HUES48 (cell line): ENCODE data around the gene TF.

ENCODE experiments used
- H3K27ac ChIP-seq: one replicate; pipeline ENCODE4 v1.7.0; 2013; ENCODE audit warnings: low read depth, low read length, inconsistent platforms
- H3K27me3 ChIP-seq: 2 replicates; pipeline ENCODE4 v1.6.1; 2013; ENCODE audit warnings: mild to moderate bottlenecking, low read length; ENCODE audit not compliant: control insufficient read depth, insufficient read depth
- H3K36me3 ChIP-seq: 2 replicates; pipeline ENCODE4 v1.6.1; 2013; ENCODE audit warnings: low read length; ENCODE audit not compliant: control insufficient read depth, insufficient read depth
- H3K4me1 ChIP-seq: 2 replicates; pipeline ENCODE4 v1.6.1; 2013; ENCODE audit warnings: mild to moderate bottlenecking, low read length; ENCODE audit not compliant: control insufficient read depth, insufficient read depth
- H3K4me3 ChIP-seq: 2 replicates; pipeline ENCODE4 v1.5.1; 2013; ENCODE audit warnings: mild to moderate bottlenecking, low read depth, low read length
- H3K9ac ChIP-seq: 2 replicates; pipeline ENCODE4 v1.6.1; 2013; ENCODE audit warnings: mild to moderate bottlenecking, low read depth, low read length, moderate library complexity
- H3K9me3 ChIP-seq: 2 replicates; pipeline ENCODE4 v1.6.1; 2013; ENCODE audit warnings: low read length; ENCODE audit not compliant: control insufficient read depth, insufficient read depth

TF gene

DNA sequence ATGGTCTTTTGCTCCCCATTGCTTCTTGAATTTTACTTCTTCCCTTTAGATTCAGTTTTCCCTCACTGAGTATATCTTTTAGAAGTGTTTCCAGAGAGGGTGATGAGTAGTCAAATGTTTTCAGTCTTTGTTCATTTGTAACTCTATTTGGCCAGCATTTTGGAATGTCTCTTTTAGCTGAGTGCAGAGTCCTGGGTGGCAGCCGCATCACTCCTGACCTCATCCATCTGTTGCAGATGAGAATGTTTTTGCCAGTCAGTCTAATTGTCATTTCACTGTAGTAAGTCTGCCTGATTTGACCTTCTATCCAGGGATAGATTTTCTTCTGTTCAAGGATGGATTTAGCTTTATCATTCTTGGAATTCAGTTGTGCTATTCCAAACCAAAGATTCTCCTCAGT, 66.7 kb downstream of the TF start:
- Histone ChIP-seq H3K9ac (no peak overlapping the region), H3K9me3 (no peaks in the 10 kb centered on the region), H3K27me3 (no peaks in the 10 kb centered on the region), H3K27ac (no peak overlapping the region), H3K4me3 (no peak overlapping the region), H3K36me3 (peaks cover 80% of the 10 kb centered on the region), H3K4me1 (no peaks in the 10 kb centered on the region)

DNA sequence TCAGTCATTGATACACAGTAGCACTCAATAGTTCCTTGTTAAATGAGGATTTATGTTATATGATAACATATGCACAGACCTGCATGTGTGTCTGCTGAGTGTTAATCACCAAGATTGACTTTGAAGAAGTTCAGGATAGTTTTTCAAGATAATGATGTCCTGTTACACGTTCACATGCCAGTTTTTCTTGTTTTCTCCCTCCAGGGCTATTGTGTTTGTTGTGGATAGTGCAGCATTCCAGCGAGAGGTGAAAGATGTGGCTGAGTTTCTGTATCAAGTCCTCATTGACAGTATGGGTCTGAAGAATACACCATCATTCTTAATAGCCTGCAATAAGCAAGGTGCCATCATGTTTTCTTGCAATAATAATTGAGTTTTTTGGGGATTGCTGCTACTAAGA, 69.2 kb downstream of the TF start:
- Histone ChIP-seq H3K27ac (no peak overlapping the region), H3K4me1 (no peaks in the 10 kb centered on the region), H3K36me3 (peaks cover 81% of the 10 kb centered on the region), H3K27me3 (no peaks in the 10 kb centered on the region), H3K9ac (no peak overlapping the region), H3K4me3 (no peak overlapping the region), H3K9me3 (no peaks in the 10 kb centered on the region)

DNA sequence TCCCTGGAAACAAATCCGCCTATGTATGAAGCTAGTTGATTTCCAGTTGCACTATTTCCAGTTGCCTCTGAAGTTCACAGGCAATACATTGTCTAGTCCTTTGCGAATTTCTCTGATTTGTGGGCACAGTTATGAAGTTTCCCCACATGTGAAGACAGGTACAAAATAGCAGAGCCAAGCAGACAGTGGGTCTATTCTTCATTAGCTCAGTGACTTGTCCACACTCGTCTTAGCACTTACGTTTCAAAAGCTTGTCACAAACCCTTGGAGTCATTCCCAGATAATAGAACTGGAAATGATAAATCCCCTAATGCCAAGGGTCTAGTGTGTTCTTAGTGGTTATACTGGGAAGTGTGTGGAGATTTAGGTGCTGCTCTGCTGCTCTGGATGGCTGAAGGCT, 73.9 kb downstream of the TF start:
- H3K27ac ChIP-seq = no peak overlapping the region
- no peak overlapping the region for H3K9ac ChIP-seq
- no peaks in the 10 kb centered on the region for H3K27me3 ChIP-seq
- H3K4me3 ChIP-seq = no peak overlapping the region
- peaks cover 68% of the 10 kb centered on the region for H3K36me3 ChIP-seq
- H3K4me1 ChIP-seq = peaks cover 14% of the 10 kb centered on the region
- no peaks in the 10 kb centered on the region for H3K9me3 ChIP-seq

DNA sequence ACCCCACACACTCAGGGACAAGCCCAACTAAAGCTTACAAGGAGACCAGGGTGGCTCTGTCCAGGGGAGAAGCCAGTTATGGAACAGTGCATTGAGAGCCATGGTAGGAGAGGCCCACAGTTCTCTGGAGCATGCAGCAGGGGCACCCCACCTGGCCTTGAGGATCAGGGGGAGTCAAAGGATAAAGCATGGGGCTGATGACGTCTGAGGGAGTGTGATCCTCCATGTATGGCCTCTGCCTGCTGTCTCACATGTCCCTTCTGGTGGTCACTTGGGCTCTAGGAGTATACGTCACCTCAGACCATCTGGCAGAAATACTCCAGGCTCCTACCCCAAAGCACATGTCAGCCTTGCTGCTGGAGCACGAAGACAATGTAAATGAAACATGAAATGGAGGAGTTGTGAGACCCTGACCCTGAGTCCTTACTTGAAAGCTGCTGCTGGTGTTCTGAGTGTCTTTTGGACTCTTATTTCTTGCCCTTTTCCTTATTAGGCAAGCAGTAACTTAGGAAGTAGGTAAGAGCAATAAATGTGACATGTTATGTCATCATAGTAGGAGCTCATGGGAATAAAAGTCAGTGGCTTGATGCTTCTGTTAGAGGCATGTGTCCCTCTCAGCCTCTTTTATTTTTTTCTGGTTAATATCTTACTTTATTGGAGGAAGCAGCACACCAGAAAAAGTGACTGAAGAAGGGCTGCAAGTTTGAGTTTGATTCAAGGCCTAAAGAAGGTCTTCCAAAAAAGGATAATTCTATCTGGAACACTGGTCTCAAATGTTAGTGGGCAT, 74.9 kb downstream of the TF start:
- peak overlapping the region; percentile 75 for H3K27ac ChIP-seq
- no peak overlapping the region for H3K4me3 ChIP-seq
- H3K27me3 ChIP-seq = no peaks in the 10 kb centered on the region
- no peaks in the 10 kb centered on the region for H3K9me3 ChIP-seq
- peaks cover 14% of the 10 kb centered on the region for H3K4me1 ChIP-seq
- H3K36me3 ChIP-seq = peaks cover 58% of the 10 kb centered on the region
- no peak overlapping the region for H3K9ac ChIP-seq

DNA sequence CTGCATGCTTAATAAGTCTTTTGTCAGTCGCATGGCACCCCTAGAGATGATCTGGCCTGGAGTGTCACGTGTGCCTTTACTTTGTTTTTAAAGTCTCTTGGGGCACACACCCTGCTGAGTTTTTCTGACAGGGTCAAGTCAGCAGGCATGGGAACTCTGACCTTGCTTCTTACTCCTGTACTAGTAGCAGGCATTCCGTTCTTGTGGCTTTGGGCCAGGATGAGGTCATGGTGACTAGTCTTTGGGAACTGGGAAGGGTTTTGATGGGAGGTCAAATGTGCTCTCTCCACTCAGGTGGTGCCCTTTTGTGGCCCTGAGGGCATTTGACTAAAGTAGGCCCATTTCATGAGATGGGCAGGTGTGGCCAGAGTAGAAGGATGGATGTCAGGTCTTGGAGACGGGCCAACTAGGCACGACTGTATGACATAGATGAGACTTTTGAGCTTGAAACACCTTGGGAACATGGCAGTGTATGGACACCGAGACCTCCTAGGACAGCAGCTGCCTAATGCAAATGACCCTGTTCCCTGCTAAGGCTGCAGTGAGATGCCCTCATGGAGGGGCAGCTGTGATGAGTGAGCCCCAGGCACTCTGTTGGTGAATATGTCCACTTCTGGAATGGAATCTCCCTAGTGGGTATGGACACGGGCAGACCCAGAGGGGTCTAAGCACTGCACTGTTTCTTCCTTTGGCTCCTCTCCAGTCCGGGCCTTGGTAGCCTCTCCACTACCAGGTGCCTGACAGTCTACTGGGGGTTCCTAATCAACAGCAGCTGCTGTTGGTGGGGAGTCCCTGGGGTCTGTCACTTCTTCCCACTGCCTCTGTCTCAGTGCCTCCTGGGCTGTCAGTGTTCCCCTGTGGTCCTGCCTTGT, 75.8 kb downstream of the TF start:
- Histone ChIP-seq H3K9ac (no peak overlapping the region), H3K4me1 (peaks cover 14% of the 10 kb centered on the region), H3K36me3 (peaks cover 49% of the 10 kb centered on the region), H3K4me3 (no peak overlapping the region), H3K27me3 (no peaks in the 10 kb centered on the region), H3K9me3 (no peaks in the 10 kb centered on the region), H3K27ac (peak overlapping the region; percentile 75)

DNA sequence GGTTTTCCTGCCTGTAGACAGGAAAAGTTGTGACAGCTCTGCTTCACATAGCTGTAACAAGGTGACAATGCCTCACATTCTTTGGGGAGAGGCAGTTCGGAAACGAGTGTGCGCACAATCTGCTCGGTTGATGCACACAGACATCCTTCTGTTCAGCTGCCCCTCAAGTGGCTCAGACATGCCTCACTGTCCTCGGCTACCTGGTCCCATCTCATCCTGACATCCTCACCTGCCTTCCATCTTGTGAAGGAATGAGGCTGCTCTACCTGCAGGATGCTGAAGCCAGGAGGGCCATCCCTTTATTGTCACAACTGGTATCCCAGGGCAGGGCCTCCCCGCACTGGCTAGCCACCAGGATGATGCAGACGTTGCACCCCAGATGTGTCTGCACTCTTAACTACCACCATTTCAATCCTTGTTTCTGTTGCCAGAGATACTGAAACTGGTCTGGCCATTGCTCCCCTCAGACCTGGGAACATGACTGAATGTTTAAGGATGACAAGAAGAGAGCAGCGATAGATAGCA, 78.8 kb downstream of the TF start:
- Histone ChIP-seq H3K9me3 (no peaks in the 10 kb centered on the region), H3K36me3 (peaks cover 27% of the 10 kb centered on the region), H3K27ac (no peak overlapping the region), H3K4me3 (no peak overlapping the region), H3K27me3 (no peaks in the 10 kb centered on the region), H3K4me1 (peaks cover 14% of the 10 kb centered on the region), H3K9ac (no peak overlapping the region)

GRCh38 chr3:133825969-133826727, 80.0 kb downstream of the TF start:
- no peaks in the 10 kb centered on the region for H3K27me3 ChIP-seq
- H3K27ac ChIP-seq = no peak overlapping the region
- no peaks in the 10 kb centered on the region for H3K9me3 ChIP-seq
- no peak overlapping the region for H3K4me3 ChIP-seq
- no peak overlapping the region for H3K9ac ChIP-seq
- peaks cover 16% of the 10 kb centered on the region for H3K36me3 ChIP-seq
- peaks cover 11% of the 10 kb centered on the region for H3K4me1 ChIP-seq

- Histone ChIP-seq H3K36me3 (peaks cover 8% of the 10 kb centered on the region), H3K27ac (no peak overlapping the region), H3K9me3 (no peaks in the 10 kb centered on the region)
These were observed 80.9 kb downstream of the TF start for GRCh38 chr3:133827136-133827535.

GRCh38 chr3:133827684-133828083, 81.5 kb downstream of the TF start:
- H3K27ac ChIP-seq = no peak overlapping the region
- H3K9me3 ChIP-seq = no peaks in the 10 kb centered on the region
- peaks cover 2% of the 10 kb centered on the region; the same call in 1 of the 2 replicates for H3K36me3 ChIP-seq
- H3K9ac ChIP-seq = no peak overlapping the region
- no peak overlapping the region for H3K4me3 ChIP-seq
- H3K4me1 ChIP-seq = no peaks in the 10 kb centered on the region
- H3K27me3 ChIP-seq = no peaks in the 10 kb centered on the region

More at GRCh38 chr3:133827136-133827535, 80.9 kb downstream of the TF start:
- Histone ChIP-seq H3K9ac (no peak overlapping the region), H3K27me3 (no peaks in the 10 kb centered on the region), H3K4me1 (peaks cover 2% of the 10 kb centered on the region), H3K4me3 (no peak overlapping the region)

- Histone ChIP-seq H3K9me3 (no peaks in the 10 kb centered on the region), H3K36me3 (0 out of 2 replicates have a peak, but pooled peaks cover under 1% of the 10 kb centered on the region), H3K4me3 (no peak overlapping the region), H3K4me1 (no peaks in the 10 kb centered on the region), H3K9ac (no peak overlapping the region), H3K27me3 (no peaks in the 10 kb centered on the region), H3K27ac (no peak overlapping the region)
These were observed 82.5 kb downstream of the TF start for GRCh38 chr3:133828576-133829309.
